GM19023 (cell line): ENCODE results near the gene ZFTA.

Experiments used
- ATAC-seq: cut with Tn5 transposase; IDR thresholded peaks from one replicate; pipeline ENCODE4 v1.9.1; 2021; ENCODE audit warnings: mild to moderate bottlenecking, moderate library complexity; ENCODE audit not compliant: unreplicated experiment

ZFTA gene

GRCh38 chr11:63756919-63757761 is 11.4 kb downstream of the ZFTA start:
- ATAC-seq, result no peak

GRCh38 chr11:63749624-63750023 is 19.0 kb downstream of the ZFTA start:
- ATAC-seq, result no peak

- ATAC-seq, result no peak
Observed at GRCh38 chr11:63747011-63747410, 21.6 kb downstream of the ZFTA start.

GRCh38 chr11:63745304-63746170 is 23.0 kb downstream of the ZFTA start:
- ATAC-seq, result no peak

- ATAC-seq, result no peak
Observed at GRCh38 chr11:63738720-63739360, 29.7 kb downstream of the ZFTA start.

- ATAC-seq, result no peak
Observed at GRCh38 chr11:63737718-63738117, 30.9 kb downstream of the ZFTA start.

- ATAC-seq, result no peak
Observed at GRCh38 chr11:63736864-63737263, 31.7 kb downstream of the ZFTA start.

GRCh38 chr11:63729326-63729725 is 39.2 kb downstream of the ZFTA start:
- no peak for ATAC-seq

GRCh38 chr11:63720611-63721010 is 48.0 kb downstream of the ZFTA start:
- ATAC-seq, result no peak

GRCh38 chr11:63719987-63720386 is 48.6 kb downstream of the ZFTA start:
- no peak for ATAC-seq

- no peak for ATAC-seq
Observed at GRCh38 chr11:63719001-63719400, 49.6 kb downstream of the ZFTA start.
